ENCODE data around the gene SAMD14.

- TF ChIP-seq CTCF (IDR thresholded peaks at IDR 0.05): no peak
- no peak for TF ChIP-seq ZFX (IDR thresholded peaks at IDR 0.05; ENCODE audit: borderline replicate concordance)
These were observed 48.2 kb downstream of the SAMD14 start for GRCh38 chr17:50081757-50082156.

Data from 22Rv1 (cell line).